Activated T-cell treated with anti-CD3 and anti-CD28 coated beads, Interleukin-2, amount 50 U/mL, for 1 hour (primary cell): ENCODE data around the gene BCL2.
"Not testable (repeated sequence)": the region's sequence is repeated elsewhere in the genome, so short reads cannot be mapped to it uniquely, and the experiment has no call there.

Experiments used
- DNase-seq: peaks from one replicate; pipeline ENCODE4 v3.0.0-alpha.2; 2020

Gene BCL2

DNA sequence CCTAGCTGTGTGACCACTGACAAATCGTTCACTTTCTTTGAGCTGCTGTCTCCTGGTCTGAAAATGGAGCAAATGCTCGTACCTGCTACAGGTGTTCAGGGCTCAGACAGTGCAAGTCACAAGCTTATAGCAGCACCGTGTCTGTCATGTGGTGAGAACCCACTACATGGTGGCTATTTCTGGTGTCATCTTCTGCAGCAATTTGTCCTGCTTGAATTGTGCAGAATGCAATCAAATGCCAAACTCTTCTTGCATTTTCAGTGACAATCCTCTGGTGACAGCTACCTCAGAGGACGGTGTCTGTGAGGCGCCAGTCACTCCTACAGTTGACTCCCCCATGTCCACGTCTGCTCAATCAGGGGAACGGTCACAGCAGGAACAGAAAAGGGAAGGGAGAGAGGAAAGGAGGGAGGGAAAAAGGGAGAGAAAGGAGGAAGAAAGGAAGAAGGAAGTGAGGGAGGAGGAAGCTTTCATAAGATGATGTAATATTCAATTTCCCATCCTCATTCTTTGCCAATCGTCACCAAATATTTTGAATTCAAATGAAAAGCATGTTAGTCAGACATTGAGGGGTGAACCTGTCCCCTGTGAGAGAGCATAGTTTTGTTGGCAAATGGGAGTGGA, 122.2 kb downstream of the BCL2 start:
- no peak for DNase-seq

DNA sequence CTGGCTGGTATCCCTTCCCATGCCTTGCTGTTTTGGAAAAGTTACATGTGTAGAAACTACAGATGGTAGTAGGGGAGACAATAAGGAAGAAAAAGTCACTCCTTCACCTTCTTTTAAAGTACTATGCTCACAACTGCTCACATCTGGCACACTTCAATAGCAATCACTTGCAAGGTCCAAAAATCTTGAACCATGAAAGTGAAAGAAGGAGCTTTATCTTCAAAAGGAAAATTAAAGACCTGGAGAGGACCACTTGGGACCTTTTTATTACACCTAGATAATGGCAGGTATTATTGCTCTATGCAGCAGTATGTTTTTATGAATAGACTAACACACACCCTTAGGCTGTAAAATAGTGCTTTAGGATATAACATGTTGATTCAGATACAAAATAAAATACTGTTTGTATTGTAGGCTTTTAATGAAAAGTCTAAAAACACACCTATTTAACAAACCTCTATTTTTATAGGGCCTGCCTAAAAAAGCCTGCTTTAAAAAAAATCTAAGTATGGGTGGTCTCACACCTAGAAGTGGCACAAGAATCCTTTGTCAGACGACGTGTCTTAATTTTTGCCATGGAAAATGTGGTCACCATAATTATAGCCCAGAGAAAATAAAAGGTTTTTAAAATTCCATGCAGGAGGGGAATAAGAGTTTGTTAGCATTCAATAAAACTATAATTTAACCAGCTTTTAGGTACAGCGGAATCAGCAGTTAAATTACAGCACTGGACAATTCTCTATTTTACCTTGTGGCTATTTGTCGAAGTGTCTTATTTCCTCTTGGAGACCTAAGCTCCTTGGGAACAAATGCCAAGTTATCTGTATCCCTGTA, 124.0 kb downstream of the BCL2 start:
- DNase-seq: no peak

DNA sequence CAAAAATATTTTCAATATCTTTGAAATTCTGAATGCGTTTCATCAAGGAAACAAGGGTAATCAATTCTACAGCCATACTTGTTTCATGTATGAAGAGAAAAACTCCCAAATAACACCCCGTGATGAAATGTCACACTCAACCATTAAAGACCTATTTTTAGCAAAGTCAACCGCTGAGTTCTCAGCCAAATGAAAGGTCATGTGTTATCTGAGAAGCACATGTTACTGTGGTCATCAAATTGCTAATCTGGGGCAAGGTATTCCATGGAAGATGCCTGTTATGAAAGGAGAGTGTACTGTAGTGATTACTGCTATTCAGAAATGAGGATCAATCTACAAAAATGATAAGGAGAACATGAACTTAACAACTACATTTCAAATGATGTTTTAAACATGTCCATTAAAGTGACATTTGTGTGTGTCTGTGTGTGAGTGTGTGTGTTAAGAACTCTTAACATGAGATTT, 126.7 kb downstream of the BCL2 start:
- no peak for DNase-seq

DNA sequence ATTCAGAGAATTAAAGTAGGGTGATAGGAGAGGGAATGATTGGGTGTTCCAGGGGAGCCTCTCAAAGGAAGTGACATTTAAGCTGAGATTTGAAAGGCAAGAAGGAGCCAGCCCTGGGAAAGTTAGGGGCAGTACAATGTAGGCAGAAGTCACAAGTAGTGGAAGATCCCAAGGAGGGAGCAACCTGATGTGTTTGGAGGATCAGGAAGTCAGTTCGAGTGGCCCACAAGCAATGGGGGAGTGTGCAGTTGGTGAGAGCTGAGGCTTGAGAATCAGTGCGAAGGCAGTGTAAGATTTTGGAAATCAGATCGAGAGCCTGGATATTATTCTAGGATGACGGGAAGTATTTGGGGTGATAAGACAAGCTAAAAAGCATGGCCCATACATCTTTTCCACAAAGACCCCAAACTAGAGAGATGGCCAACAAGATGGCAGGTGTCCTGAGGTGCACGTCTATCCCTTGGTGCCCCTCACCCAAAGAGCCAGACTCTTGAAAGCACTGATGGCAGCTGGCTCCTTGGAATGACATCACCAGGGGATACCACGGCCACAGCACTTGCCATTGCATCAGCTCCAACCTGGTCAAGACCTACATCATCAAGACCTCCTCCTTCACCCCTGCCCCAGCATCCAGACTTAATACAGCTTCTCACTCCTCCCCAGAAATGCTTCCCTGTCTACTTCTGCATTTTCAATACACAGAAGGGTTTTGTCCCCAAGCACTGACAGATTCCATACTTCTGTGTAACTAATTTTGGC, 127.3 kb downstream of the BCL2 start:
- DNase-seq: no peak

DNA sequence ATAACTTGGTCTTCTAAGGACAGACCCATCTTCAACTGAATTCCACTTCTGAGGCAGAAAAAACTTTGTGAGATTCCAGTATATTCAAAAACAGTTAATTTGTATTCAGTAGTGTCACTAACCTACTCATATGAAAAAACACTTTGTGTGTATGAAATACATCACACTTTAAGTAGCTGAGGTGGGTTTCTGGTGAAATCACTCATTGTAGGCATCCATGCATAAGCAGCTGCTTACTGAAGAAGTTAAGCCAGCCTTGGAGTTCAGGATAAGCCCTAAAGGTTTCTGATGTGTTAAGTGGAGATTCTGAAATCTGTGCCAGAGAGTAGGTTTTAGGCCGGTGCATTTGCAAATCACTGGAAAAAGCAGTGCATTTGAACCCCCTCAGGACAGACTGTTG, 128.2 kb downstream of the BCL2 start:
- no peak for DNase-seq

DNA sequence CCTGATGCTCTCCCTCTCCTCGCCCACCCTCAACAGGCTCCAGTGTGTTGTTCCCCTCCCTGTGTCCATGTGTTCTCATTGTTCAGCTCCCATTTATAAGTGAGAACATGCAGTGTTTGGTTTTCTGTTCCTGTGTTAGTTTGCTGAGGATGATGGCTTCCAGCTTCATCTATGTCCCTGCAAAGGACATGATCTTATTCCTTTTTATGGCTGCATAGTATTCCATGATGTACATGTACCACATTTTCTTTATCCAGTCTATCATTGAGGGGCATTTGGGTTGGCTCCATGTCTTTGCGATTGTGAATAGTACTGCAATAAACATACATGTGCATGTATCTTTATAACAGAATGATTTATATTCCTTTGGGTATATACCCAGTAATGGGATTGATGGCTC, 128.7 kb downstream of the BCL2 start:
- DNase-seq: not testable (repeated sequence)

DNA sequence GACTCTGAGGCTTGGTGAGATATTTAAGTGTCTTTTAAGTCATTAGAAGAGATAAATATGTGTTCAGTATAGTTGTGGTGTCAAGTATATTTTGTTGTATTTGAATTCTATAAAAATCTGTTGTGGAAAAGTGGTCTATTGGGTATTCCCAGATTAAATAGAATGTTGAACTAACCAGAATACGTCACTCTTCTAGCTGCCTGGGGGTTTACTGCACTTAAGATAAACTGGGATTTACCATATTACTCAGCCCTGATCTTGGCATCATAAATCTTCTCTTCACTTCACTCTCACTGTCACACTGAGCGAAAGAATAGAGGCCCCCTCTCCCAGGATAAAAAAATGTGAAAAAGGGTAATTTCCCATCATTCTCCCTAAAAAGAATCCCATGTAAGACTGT, 129.8 kb downstream of the BCL2 start:
- no peak for DNase-seq

DNA sequence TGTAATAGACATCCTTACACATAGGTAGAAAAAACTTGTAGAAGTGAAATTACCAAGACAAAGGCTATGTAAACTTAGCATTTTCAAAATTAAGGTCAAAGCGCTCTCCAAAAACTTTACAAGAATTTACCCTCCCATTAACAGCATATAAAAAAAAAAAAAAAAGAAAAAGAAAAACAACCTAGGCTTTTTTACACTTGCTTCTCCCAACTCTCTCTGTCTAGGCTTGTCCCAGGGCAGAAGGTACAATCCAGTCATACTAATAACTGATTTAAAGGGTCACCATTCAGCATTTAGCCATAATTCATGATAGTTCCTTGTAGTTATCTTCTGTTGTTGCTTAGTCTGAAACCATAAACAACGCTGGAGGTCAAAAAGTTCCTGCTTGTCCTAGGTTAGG, 130.5 kb downstream of the BCL2 start:
- DNase-seq: no peak

DNA sequence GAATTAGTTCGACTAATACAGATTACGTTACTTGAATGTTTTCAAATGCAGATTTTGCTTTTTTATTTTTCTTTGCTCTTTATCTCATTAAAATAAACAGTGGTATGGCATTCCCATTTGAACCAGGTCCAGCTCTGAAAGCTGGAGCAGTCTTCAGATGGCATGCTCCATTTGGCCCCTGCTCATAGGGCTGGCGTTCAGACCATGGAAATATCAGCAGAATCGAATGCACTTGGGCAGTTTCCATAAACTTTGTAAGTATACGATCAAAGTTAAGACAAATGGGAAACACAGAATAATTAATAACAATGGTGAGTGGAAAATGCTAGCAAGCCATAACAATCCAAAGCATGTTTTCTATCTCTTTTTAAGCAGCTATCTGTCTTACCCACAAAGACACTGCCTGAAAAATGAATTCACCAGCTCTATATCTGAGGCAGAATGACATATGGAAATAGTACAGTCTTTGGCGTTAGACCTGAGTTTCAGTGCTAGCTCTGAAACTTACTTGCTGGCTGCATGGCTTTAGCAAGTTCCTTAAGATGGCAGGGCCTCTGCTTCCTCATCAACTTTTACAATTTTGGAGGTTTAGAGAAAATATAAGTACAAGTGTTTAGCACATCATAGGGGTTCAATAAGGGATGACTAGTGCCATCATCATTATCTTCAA, 131.6 kb downstream of the BCL2 start:
- DNase-seq: no peak

DNA sequence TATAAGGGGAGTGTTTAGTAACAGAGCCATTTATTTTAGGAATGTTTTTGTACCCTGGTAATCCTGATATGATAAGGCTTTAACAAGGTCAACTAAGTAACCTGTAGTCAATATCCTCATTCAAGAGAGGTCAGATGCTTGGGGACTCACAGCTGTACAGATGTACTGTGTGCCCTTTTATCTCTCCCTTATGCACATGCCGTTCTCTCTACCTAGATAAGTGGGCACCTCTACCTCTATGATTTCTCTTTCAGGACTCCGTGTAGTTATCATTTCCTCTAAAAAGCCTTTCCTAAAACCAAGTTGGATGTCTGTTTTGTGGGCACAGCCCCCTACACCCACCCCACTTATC, 132.4 kb downstream of the BCL2 start:
- no peak for DNase-seq

DNA sequence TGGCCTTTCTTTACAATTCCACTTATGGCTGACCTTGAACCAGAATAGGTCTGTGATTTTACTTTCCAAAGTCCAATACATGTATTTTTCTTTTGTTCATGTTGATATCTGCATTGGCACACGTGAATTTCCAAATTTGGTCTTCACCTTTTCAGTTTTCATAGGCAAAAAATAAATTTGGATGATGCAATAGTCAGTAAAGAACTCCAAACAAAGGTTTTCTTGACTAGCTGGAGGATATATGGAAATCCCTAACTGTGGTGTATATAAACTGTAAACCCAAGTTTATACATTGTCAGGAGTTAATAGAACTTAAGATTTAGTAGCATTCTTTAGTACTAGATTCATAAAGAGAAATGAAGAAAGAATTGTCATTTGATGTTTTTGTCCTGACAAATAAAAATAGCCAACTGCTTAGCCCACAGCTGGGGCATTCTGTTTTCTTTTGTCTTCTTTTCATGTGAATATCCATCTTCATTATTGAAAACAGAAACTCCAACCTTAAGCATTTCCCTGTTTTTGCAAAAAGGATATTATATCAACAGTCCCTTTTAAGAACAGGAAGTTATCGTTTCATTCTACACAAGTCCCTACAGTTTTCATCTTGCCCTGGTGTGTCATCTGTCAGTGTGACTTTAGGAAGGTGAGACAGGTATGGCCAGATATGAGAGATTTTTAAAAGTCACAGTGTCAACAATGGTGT, 132.9 kb downstream of the BCL2 start:
- DNase-seq: no peak

DNA sequence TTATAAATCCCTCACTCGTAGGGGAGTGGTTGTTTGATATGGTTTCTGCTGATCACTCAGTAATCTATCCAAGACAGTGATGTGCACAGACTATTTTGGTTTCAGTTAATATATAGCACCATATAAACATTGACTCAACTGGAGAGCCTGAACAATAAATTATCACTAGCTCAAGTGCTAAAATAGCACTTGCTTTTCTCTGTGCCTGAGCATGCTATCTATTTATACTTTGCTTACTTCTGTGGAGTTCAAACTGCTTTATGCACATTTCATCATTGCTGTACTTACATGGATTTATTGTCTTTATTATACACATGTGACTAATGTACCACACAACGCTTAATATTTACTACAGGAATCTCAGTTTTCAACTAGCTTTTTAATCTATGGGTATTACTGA, 133.6 kb downstream of the BCL2 start:
- no peak for DNase-seq

DNA sequence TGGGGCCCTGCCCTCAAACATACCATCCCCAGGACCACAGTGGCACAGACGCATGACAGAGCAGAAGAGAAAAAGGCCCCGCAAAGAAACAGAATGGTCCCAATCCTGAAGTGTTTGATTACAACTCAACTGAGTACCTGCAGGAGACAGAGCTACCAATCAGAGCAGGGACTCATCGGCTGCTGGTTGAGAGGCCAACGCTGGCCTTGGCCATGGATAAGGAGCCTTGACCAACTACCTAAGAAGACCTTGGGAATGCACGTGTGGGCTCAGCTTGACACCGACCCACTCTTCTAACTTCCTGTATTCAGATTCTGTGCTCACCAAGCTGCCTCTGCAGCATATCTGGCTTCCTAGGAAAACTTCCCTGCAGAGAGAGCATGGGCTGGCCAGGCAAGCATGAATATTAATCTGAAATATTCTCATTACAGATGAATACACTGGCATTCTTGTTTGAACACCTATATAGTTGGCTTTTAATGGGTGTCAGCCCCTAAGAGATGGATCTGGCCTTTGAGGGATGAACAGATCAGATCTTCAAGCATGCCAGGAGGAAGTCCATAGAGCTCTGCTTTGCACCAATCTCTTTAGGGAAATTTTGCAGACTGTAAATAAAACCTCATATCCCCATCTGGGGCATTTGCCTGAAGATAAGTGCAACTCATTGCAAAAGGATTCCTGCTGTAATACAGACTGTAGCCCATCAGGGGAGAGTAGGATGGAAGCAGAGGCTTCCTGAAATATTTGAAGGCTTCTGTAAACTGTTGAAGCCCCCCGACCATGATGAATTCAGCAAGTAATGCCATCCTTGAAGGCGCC, 135.4 kb downstream of the BCL2 start:
- no peak for DNase-seq

DNA sequence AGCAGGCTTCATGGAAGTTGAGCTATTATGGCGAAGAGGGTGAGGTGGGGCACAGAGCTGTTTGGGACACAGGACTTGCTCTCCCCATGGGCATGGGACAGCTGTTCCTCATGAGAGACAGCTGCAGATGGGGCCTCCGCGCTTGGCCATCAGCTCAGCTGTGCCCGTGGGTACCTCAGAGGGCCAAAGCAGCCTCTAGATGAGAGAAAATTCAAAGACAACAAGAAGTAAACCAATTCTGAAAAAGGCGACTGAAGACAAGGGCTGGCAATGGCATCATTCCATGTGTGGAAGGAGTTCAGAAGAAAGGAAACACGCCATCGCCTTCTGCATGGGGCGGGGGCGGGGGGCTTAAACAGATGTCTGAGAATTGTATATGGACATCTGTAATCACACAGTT, 136.2 kb downstream of the BCL2 start:
- DNase-seq: no peak

DNA sequence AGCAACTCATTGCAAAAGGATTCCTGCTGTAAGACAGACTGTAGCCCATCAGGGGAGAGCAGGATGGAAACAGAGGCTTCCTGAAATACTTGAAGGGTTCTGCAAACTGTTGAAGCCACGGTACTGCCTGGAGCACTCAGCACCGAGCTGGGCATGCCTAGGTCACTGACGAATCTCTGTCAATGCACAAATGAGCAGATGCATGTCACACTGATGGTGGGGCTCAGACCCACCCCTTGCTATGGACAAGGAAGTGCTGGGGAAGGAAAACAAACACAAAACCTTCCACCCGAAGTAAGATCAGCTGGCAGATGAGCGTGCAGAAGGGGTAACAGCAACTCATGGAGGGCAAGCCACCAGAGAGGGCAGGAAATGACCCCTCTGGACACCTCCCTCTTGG, 136.7 kb downstream of the BCL2 start:
- no peak for DNase-seq

DNA sequence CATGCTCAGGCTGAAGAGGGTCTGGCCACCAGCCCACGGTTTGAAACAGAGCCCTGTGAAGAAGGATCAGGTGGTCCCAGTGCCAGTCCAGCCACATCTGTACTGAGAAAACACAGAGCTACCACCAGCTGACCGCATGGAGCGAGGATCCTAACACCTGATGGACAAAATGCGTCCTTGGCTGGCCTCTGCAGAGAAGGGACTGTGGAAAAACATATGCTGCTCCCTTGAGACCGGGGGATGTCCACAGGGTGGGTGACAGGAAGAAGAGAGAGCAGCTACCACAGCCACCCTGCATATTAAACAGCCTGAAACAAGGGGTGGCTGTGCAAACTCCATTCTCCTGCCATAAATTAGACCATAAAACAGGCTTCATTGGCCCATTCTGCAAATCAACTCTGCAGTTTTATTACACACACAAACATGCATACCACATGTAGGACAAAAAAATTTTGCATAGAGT, 137.2 kb downstream of the BCL2 start:
- DNase-seq: no peak

DNA sequence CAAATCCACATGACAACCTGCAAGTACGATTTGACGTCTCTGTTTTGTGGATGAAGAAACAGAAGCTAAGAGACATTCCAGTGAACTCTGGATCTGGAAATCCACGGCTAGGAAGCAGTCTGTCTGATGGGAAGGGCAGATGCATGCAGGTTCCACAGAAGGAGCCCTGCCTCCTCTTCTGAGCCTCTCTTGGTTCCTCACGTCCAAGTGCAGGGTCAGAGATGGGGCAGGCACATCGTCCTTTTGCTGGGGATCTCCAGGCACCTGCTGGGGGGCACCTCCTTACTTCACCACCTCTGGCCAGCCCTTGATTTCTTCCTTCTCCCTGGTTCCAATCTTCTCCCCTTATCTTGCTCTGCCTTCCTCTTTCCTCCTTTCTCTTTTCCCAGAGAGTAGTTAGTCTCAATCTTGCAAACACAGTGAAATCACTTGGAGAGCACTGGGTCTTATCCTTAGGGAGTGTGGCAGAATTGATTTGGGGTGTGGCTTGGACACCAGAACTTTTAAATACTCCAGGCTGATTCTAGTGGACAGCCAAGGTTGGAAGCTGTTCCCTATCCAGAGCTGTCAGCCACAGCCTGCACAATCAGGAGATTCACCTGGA, 137.8 kb downstream of the BCL2 start:
- no peak for DNase-seq

DNA sequence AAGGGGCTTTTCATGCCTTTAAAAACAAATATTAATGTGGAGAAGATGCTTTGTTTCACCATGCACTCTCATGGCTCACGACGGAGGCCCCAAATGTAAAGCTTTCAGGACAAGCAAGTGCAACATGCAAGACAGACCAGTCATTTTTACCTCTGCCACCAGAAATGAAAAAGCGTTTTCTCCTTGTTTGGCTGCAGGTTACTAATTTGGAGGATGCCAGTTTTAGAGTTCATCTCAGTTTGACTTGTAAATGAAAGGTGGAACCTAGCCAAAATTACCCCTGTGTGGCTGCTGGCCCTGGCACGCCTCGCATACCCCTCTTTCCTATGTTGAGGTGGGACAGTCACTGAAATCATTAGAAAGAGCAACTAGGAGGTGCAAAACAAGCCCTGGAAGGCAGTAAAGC, 138.6 kb downstream of the BCL2 start:
- no peak for DNase-seq

DNA sequence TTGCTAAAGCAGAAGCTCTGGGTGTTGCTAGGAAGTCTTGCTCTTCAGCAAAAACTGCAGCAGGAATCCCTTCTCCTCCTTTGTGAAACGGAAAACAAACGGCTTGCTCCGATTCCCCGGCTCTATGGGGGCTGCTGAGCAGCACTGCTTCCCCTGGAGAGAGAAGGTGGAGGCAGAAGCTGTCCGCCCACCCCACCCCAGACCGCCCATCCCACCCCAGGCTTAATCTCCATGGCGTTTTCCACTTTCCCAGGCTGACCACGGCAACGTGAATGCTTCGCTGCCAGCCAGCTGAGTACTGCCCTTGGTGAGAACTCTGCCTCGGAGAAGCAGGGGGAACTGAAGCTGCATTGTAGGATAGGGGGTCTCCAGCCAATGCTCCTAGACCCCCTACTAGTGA, 139.2 kb downstream of the BCL2 start:
- DNase-seq: no peak

DNA sequence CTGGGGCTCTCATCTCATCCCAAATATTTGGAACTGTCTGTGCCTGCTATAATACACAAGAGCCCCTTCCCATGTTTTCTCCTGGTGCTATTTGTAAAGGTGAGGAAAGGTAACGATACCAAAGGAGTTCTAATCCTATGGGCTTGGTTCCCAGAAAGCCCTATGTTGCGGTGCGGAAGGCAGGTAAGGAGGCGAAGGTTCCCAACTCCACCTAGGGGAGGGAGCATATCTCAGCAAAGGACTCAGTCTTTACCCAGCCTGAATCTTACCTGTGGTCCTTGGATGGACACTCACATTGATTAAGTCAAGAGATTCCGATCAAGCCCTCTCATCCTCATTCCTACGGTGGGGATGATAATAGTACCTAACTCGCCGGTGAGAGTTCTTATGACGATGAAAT, 140.1 kb downstream of the BCL2 start:
- DNase-seq: no peak

DNA sequence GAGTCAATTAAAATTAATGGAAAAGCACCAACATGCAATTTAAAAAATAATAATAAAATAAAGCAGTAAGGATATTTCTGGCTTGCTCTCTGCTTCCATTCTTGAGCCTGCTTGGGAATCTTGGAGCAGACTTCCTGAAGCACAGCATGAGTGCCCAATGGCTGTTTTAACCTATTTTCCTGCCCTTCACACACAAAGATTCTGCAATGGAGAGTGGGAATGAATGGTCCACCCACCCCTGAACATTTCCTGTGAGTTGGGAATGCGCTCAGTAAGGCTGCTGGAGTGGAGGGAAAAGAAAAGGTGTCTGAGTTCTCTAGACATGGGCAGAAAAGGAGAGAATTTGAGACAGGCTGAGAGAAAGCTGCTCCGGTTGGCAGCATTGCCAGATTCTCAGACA, 140.6 kb downstream of the BCL2 start:
- no peak for DNase-seq
